ENCODE measurements around the gene BTBD17. TPM values are rescaled to one million over a fixed set of nuclear protein-coding genes. Genes with fewer than 3 reads are reported as not detected.

Gene BTBD17
- total RNA-seq, 1 experiment from 2014 or later, result not detected

DNA sequence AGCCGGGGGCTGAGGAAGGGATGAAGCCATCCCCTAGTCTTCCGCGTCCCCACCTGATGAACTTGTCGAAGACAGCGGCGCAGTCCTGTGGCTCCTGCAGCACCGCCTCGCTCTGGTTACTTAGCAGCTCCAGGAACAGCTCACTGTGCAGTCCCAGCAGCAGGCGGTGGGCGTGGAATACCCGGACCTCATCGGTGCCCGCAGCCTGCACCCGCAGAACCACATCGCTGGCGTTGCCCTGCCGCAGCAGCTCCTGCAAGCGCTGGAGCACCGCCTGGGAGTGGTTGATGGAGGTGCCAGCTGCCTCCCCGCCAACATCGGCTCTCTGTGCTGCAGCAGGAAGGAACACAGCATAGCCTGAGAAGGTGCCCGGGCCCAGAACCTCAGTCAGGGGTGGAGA, 1.8 kb downstream of the BTBD17 start:
- DNase-seq (ENCODE audit: low spot score), result no peak

DNA sequence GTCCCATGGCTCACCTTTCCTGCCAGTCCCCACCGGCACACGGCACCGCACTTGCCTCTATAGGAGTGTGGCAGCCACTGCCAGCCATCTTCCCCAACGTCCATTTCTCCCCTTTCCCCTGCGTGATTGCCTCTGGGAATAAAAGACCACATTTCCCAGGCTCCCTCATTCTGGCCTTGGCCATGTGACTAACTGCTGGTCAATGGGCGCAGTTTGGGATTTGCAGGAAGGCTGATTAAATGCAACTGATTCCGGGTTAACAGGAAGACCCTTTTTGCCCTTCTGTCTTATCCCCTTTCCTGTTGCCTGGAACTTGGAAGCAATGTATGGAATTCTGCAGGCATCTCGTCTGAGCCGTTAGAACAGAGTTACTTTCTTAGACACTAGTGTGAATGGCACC, 3.0 kb downstream of the BTBD17 start:
- no peak for DNase-seq (ENCODE audit: low spot score)

DNA sequence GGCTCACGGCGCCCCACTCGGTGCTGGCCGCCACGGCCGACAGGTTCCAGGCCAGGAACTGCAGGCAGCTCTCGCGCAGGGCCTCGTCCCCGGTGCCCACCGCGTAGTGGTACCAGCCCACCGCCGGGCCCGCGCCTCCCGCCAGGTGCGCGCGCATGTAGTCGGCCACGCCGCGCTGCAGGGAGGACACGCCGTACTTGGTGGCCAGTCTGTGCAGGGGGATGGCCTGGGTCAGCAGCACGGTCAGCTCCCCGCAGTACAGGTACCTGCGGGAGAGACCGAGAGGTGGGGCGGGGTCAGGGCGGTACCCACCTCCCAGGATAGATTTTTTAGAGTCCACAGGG, 4.2 kb downstream of the BTBD17 start:
- DNase-seq (ENCODE audit: low spot score), result no peak

DNA sequence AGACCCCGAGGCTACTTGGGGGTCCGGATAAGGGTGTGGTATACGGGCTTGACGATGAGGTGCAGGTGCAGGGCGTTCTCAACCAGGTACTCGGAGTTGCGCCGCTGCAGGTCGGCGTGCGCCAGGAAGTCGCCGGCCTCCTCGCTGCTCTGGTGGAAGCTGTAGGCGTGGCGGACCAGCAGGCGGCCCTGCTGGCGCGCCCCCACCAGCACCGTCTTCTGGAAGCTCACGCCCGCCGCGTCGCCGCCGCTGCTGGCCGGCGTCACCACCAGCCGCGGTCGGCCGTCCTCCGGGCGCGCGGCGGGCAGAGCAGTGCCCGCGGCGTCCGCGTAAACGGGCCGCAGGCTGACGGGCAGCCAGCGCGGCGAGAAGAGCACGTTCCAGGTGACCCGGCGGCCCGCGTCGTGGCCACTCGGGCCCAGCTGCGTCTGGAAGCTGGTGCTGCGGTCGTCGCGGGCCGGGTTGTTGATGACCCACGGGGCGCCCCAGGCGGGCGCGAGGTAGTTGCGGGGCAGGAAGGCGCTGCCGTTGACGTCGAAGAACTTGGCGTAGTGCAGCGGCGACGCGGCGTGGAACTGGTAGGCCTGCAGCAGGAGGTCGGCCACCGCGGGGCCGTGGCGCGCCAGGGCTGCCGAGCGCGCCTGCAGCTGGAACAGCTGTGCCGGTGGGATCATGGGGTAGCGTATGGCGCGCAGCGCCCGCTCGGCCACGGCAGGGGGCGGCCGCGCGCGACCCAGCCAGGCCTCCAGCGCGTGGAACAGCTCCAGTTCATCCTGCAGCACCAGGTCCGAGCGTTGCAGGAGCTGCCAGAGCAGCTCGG, 4.8 kb downstream of the BTBD17 start:
- no peak for DNase-seq (ENCODE audit: low spot score)

DNA sequence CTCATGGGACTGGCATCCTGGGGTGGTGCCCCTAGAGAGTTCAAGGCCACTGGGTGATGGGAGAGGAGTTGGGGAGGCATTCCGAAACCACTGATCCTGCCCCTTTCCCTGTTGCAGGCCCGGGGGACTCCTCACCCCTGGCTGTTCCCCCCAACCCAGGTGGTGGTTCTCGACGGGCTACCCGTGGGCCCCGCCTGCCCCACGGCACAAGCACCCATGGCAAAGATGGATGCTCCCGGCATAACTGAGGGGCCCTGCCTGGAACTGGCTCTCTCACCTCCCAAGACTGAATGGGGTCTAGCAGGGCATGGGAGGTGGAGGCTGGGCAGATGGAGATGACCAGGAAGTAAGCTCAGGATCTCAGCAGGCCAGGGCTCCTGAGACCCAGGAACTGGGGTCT, 6.6 kb downstream of the BTBD17 start:
- no peak for DNase-seq (ENCODE audit: low spot score)

DNA sequence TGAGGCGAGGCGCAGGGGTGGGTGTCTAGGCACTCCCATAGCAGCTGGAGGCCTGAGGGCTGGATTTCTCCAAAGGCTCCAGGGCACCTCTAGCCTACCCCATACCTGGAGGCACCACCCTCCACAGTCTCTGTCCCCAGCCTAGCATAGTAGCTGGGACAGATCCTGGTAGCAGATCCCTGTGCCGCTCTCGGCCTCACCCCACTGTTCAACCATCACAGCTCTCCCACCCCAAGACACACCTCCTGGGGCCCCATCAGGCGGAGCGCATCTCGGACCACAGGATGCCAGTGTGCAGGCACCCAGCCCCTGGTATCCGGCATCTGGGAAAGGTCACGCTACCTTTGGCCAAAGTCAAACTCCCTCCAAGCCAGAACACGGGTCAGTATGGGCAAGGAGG, 7.1 kb downstream of the BTBD17 start:
- DNase-seq (ENCODE audit: low spot score), result no peak

DNA sequence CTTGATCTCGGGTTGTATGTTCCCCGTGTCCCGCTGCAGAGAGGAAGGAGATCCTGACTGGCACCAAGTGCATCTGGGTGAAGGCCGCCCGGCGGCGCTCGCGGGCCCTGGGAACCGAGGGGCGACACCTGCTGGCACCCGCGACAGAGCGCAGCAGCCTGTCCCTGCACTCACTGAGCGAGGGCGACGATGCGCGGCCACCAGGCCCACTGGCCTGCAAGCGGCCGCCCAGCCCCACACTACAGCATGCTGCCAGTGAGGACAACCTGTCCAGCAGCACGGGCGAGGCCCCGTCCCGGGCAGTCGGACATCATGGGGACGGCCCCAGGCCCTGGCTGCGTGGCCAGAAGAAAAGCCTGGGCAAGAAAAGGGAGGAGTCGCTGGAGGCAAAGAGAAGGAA, 7.5 kb downstream of the BTBD17 start:
- DNase-seq (ENCODE audit: low spot score), result peak; percentile 36

DNA sequence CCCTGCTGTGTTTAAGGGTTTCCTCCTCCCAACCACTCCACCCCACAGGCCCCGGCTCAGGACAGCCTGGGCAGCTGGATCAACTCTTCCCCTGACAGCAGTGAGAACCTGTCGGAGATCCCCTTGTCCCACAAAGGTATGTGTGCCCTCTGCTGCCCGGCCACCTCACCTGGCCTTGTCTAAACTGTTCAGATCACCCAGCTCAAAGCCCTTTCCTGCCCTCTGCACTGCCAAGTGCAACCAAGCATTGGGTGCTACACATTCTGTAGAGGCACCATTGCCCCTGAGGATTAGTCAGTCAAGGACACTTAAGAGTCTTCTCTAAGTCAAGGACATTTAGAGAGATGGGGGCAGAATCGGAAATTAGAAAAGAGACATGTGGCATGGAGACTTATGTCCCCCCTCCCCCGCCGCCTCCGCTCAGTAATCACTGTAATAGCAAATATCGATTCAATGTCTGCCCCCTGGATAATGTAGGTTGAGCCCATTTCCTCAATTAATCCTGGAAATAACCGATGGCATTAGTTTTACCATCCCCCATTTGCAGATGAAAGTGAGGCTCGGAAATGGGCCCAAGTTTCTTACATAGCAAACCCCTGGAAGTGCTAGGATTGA, 8.1 kb downstream of the BTBD17 start:
- DNase-seq (ENCODE audit: low spot score), result no peak

DNA sequence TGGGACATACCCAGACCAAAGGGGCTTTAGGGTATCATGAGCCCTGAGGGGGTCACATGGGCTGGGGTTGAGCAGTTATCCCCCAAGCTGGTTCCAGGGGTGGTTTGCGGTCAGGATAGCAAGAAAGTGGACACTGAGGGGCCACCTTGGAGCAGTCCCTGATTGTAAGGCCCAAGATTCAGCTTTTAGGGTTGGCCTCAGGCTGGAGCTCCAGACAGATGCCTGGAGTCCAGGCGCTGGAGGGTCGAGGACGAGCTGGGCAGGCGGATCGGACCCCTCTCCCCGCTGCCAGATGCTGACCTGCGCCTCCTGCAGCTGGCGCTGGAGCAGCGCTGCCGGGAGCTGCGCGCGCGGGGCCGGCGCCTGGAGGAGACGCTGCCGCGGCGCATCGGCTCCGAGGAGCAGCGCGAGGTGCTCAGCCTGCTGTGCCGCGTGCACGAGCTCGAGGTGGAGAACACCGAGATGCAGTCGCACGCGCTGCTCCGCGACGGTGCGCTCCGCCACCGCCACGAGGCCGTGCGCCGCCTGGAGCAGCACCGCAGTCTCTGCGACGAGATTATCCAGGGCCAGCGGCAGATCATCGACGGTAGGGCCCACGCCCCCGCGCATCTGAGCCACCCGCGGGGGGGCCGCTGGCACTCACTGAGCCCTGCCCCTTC, 10.0 kb downstream of the BTBD17 start:
- DNase-seq (ENCODE audit: low spot score), result no peak

DNA sequence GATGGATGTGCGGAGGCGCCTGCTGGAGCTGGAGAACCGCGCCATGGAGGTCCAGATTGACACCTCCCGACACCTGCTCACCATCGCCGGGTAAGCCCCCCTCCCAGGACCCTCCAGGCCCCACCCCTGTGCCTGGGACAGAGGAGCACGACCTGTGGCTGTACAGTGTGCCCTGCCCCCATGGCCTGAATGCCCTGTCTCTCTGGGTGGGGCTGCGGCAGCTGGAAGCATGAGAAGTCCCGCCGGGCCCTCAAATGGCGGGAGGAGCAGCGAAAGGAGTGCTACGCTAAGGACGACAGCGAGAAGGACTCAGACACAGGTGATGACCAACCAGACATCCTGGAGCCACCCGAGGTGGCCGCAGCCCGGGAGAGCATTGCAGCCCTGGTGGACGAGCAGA, 11.2 kb downstream of the BTBD17 start:
- DNase-seq (ENCODE audit: low spot score), result no peak

DNA sequence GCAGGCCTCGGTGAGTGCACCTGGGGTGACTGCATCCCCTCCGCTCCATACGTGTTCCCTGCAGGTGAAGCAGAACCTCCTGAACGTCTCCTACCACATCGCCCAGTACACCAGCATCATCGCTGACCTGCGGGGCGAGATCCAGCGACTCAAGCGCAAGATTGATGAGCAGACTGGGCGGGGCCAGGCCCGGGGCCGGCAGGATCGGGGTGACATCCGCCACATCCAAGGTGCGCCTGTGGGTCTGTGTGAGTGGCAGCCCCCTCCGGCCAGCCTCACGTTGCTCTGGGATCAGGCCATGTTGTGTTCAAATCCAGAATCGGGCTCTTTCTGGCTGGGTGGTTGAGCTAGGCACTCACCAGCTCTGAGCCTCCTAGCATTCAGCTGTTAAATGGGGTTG, 12.5 kb downstream of the BTBD17 start:
- DNase-seq (ENCODE audit: low spot score), result no peak

DNA sequence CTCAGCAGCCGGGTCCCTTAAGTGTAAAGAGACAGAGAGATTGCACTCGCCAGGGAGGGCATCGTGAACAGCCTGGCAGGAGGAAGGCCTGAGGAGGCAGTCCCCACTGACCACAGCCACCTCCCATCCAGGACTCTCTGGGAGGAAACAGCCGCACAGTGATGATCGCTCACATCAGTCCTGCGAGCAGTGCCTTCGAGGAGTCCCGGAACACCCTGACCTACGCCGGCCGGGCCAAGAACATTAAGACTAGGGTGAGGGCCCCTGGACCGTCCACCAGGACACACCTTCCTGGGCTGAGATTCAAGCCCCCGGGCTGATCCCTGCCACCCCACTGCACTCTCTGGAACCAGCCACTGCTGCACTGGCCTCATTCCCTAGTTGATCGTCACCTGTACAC, 14.0 kb downstream of the BTBD17 start:
- no peak for DNase-seq (ENCODE audit: low spot score)

DNA sequence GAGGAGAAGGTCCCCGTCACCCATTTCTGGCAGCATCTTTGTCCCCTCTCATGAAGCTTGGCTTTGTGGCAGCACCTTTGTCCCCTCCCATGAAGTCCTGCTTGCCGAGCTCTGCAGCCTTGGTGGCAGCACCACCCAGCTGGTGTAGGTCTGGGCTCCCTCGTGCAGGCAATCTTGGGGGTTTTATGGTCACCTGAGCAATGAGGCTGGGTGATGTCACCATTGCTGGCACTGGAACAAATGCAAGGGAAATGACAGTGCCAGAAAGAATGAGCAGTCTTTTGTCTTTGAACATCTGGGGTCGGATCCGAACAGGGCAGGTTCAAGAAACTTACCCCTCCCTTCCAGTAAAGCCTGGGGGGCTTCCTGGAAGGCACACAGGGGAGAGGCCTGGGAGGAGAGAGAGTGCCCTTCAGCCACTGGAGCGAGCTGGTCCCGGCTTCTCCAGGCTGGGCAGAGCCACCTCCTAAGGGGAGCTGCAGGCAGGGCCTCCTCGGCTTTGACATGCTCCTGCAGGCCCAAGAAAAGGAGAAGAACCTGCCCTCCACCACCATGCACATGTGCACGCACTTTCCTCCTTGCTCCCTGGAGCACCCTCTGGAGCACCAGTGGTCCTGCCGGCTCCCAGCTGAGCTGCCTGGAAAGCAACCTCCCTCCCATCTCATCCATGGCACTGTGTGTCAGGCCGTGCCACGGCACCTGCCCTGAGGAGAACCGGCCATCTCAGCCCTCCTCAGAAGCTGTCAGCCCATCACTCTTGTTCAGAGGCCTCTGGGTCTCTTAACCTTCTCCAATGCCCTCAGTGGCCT, 16.0 kb downstream of the BTBD17 start:
- DNase-seq (ENCODE audit: low spot score), result peak; percentile 48

DNA sequence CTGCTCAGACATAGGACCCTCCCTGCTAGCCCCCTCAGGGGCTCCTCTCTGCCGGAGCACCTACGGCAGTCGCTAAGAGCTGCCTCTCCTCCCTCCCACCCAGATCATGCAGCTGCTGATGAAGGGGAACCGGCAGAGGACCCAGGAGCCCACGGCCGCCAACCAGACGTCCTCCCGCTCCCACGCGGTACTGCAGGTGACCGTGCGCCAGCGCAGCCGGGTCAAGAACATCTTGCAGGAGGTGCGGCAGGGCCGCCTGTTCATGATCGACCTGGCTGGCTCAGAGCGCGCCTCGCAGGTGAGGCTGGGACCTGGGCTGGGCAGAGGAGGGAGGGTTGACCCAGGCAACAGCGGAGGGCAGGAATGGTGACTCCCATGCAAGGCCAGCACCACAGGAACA, 17.0 kb downstream of the BTBD17 start:
- no peak for DNase-seq (ENCODE audit: low spot score)

DNA sequence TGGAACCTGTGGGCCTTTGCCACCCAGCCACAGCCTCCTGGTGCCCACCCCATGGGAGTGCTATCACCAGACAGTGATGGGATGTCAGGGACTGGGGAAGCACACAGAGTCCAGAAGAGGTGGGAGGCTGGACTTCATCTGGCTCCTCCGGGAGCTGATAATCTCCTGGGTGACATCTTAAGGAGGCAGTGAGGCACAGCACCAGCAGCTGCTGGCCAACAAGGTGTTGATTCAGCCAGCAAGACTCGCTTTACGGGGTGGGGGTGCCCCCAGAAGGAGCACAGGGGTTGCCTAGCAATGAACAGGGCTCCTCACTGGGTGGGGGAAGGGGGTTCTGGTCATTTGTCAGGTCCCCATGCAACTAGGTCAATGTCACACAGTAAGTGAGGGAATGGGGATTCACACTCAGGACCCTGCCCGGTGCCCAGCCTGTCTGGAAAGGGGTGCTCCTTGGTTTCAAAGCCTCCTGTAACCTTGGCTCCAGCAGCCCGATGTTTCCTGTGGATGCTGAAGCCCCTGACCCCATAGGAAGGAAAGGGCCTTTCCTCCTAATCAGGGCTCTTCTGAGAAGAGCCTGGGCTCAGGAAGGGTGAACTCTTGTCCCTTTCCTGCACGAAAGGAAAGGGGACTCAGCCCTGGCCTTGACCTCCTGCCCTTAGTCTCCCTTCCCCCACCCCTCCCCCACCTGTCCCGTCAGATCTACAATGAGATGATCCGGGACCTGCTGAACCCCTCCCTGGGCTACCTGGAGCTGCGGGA, 18.0 kb downstream of the BTBD17 start:
- no peak for DNase-seq (ENCODE audit: low spot score)

DNA sequence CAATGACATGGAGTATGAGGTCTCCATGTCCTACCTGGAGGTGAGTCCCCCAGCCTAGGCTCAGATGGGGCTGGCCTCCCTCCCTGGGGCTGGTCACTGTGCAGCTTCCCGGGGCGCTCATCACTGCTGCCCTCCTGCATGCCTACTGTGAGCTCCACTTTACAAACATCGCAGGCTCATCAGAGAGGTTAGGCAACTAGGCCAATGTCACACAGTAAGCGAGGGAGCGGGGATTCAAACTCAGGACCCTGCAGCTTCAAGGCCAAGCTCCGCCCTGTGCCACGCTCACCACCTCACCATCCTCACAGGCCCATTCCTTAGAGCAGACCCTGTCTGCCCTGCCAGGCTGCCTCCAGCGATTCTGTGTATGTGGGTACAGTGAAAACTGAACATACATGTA, 18.5 kb downstream of the BTBD17 start:
- DNase-seq (ENCODE audit: low spot score), result no peak

DNA sequence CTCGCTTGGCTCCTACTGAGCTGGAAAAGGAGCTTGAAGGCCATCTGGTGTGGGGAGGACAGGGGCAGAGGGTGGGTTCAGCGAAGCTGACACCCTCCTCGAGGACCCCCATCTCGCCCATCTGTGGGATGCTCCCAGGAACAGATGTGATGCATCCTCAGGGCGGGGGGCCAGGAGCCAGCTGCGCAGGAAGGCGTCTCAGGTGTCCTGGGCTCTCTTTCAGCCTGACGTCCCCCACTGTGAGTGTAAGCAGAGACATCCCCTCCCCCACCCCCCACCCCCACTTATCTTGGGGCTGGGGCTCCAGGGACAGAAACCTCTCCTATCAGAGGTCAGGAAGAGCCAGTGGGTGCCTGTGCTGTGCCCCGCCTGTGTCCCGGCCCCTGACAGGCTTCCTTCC, 19.4 kb downstream of the BTBD17 start:
- DNase-seq (ENCODE audit: low spot score), result no peak

DNA sequence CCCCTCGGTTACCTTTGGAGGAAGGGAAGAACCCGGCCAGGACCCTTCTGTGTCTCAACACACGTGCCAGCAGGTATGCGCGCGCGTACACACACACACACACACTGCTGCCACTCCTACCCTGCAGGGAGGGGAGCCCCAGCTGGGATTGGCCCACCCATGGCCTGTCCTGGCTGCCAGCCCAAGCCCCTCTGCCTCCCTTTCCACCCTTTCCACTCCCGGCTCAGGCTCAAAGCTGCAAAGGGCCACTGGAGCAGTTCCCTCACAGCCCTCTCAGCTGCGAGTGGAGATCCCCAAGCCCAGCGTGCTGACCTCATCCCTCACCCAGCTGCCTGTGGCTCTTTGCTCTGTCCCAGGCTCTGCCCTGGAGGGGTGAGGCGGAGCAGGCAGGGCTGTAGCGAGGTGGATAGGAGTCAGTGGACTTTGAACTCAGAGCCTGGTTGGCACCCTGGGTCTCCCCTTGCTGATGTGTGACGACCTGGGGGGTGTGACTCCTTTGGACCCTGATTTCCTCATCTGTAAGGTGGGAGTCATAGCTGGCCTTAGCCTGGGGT, 21.1 kb downstream of the BTBD17 start:
- DNase-seq (ENCODE audit: low spot score), result no peak

DNA sequence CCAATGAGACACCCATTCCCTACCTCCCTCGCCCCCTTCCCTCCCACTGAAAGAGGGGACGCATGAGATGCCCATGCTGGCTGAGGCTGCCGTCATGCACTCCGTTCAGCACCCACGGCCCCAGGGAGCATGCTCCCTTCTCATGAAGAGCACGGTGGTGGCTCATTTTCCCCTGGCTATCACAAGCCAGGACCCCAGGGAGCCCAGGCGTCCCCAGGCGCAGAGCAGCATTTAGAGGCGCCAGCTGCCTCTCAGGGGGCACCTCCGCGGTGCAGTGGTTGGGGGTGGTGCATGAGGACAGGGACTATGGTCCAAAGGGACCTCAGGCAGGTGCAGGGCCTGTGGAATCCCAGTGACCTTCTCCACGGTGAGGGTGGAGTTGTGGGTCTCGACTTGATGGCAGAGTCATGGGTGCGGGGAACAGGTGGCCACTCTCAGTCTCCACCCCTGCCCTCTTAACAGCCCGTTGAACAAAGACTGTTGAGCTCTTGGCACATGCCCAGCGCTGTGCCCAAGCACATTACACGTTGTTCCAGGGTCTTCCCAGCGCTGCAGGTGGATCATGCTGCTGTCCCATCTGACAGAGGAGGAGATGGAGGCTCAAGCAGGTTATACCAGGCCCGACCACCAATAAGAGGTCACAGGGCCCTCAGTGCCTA, 22.0 kb downstream of the BTBD17 start:
- no peak for DNase-seq (ENCODE audit: low spot score)

DNA sequence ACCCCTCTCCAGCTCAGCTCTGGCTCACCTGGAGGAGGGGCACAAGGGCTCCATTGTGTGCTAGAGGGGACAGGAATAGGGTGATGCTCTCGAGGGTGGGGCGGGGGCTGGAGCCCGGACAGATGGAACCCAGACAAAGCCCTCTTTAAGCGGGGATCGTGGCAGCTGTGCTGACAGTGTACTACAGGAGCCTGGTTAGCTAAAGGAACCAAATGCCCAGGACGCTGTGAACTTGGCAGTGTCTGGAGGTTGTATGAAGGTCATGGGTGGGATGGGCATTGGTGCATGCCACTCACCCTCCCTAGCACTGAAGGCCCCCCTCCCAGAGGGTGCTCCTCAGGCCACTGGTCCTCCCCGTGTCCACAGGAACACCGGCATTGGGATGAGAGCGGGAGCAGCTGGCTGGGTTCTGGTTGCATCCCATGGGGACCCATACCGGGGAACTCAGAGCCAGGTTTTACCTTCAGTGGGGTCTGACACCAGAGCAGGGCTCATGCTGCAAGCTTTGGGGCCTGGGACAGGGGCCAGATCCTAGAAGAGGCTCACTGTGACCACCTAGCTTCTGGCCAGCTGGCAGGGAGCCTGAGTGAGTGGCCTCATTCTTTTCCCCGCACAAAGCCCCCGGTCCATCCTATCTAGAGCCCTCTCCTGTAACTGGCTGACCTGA, 23.7 kb downstream of the BTBD17 start:
- no peak for DNase-seq (ENCODE audit: low spot score)

Data from H4 (cell line).